ENCODE data around the gene STPG1. TPM values are rescaled to one million over a fixed set of nuclear protein-coding genes. Genes with fewer than 3 reads are reported as not detected.
"Not testable (repeated sequence)": the region's sequence is repeated elsewhere in the genome, so short reads cannot be mapped to it uniquely, and the experiment has no call there.

The STPG1 gene
- total RNA-seq, 6 donors from 2014 or later = 5.5 to 20.1 (median 8.2) TPM

- Histone ChIP-seq H3K27me3 (no peaks in the 10 kb centered on the region), H3K4me1 (no peaks in the 10 kb centered on the region), H3K4me3 (no peak overlapping the region), H3K36me3 (peaks cover 6 to 92% (median 49%) of the 10 kb centered on the region in 4 donors), H3K27ac (no peak overlapping the region), H3K9me3 (no peaks in the 10 kb centered on the region)
- 75 to 78% methylated on average over 5 of the region's 5 CpGs for WGBS, 2 donors
- DNase-seq (no peak), ATAC-seq (ENCODE audit: low FRiP score in 2 of 2) (no peak)
- TF ChIP-seq POLR2A (IDR thresholded peaks at IDR 0.05) (no peak), POLR2AphosphoS5 (IDR thresholded peaks at IDR 0.05) (no peak), CTCF (IDR thresholded peaks at IDR 0.05) (no peak), EP300 (IDR thresholded peaks at IDR 0.05) (no peak)
Measured at GRCh38 chr1:24454673-24455072, 41.1 kb upstream of the STPG1 start.

GRCh38 chr1:24452922-24453485 lies 39.4 kb upstream of the STPG1 start:
- Histone ChIP-seq H3K36me3 (peaks cover 13 to 89% (median 40%) of the 10 kb centered on the region in 4 donors), H3K4me1 (no peaks in the 10 kb centered on the region), H3K27ac (no peak overlapping the region), H3K9me3 (no peaks in the 10 kb centered on the region), H3K27me3 (no peaks in the 10 kb centered on the region), H3K4me3 (no peak overlapping the region)
- DNase-seq (no peak), ATAC-seq (ENCODE audit: low FRiP score in 2 of 2) (no peak)
- no peak for TF ChIP-seq EP300 (IDR thresholded peaks at IDR 0.05)
- no peak for TF ChIP-seq POLR2AphosphoS5 (IDR thresholded peaks at IDR 0.05)
- TF ChIP-seq CTCF (IDR thresholded peaks at IDR 0.05) = no peak
- 86 to 93% methylated on average over 6 to 8 of the region's 8 CpGs for WGBS, 2 donors

GRCh38 chr1:24451746-24452145 lies 38.2 kb upstream of the STPG1 start:
- ATAC-seq (ENCODE audit: low FRiP score in 2 of 2) = no peak
- H3K36me3 ChIP-seq = peaks cover 13 to 81% (median 38%) of the 10 kb centered on the region in 4 donors
- no peak overlapping the region for H3K27ac ChIP-seq
- H3K4me1 ChIP-seq = no peaks in the 10 kb centered on the region
- 62 to 69% methylated on average over 3 of the region's 3 CpGs for WGBS, 2 donors
- no peaks in the 10 kb centered on the region for H3K27me3 ChIP-seq
- H3K4me3 ChIP-seq = no peak overlapping the region
- TF ChIP-seq EP300 (IDR thresholded peaks at IDR 0.05) = no peak
- no peak for TF ChIP-seq CTCF (IDR thresholded peaks at IDR 0.05)
- no peak for TF ChIP-seq POLR2AphosphoS5 (IDR thresholded peaks at IDR 0.05)
- TF ChIP-seq POLR2A (IDR thresholded peaks at IDR 0.05) = no peak
- no peak for DNase-seq
- no peaks in the 10 kb centered on the region for H3K9me3 ChIP-seq

- TF ChIP-seq POLR2AphosphoS5 (IDR thresholded peaks at IDR 0.05) (no peak), CTCF (IDR thresholded peaks at IDR 0.05) (no peak), EP300 (IDR thresholded peaks at IDR 0.05) (no peak), POLR2A (IDR thresholded peaks at IDR 0.05) (no peak)
- Histone ChIP-seq H3K27ac (no peak overlapping the region), H3K4me3 (no peak overlapping the region), H3K4me1 (no peaks in the 10 kb centered on the region), H3K27me3 (no peaks in the 10 kb centered on the region), H3K36me3 (peaks cover 13 to 79% (median 31%) of the 10 kb centered on the region in 4 donors), H3K9me3 (no peaks in the 10 kb centered on the region)
- DNase-seq (no peak), ATAC-seq (ENCODE audit: low FRiP score in 2 of 2) (no peak)
- 94 to 98% methylated on average over 5 of the region's 5 CpGs for WGBS, 2 donors
Measured at GRCh38 chr1:24450857-24451397, 37.3 kb upstream of the STPG1 start.

- Histone ChIP-seq H3K4me1 (no peaks in the 10 kb centered on the region), H3K27ac (no peak overlapping the region), H3K4me3 (no peak overlapping the region), H3K9me3 (no peaks in the 10 kb centered on the region), H3K36me3 (peaks cover 13 to 75% (median 30%) of the 10 kb centered on the region in 4 donors), H3K27me3 (no peaks in the 10 kb centered on the region)
- no peak for DNase-seq
- no peak for ATAC-seq (ENCODE audit: low FRiP score in 2 of 2)
- 87 to 93% methylated on average over 4 of the region's 4 CpGs for whole genome bisulfite sequencing, 2 donors
- TF ChIP-seq POLR2A (IDR thresholded peaks at IDR 0.05) (no peak), POLR2AphosphoS5 (IDR thresholded peaks at IDR 0.05) (no peak), EP300 (IDR thresholded peaks at IDR 0.05) (no peak), CTCF (IDR thresholded peaks at IDR 0.05) (no peak)
Measured at GRCh38 chr1:24450316-24450715, 36.7 kb upstream of the STPG1 start.

- ATAC-seq (ENCODE audit: low FRiP score in 2 of 2); H3K27me3 ChIP-seq; H3K27ac ChIP-seq; H3K4me3 ChIP-seq; DNase-seq; H3K9me3 ChIP-seq: not testable (repeated sequence)
- WGBS, 2 donors = 95 to 98% methylated on average over 2 of the region's 2 CpGs
- H3K4me1 ChIP-seq = peaks cover 0 to 10% (median 4%) of the 10 kb centered on the region in 4 donors
- peaks cover 13 to 61% (median 24%) of the 10 kb centered on the region in 4 donors for H3K36me3 ChIP-seq
Measured at GRCh38 chr1:24446446-24446845, 32.9 kb upstream of the STPG1 start.

Measured in upper lobe of left lung (tissue), 6 donors.